MM.1S (cell line): ENCODE data around the gene IRAG1.

Source experiments
- DNase-seq: peaks from one replicate; pipeline ENCODE4 v3.0.0-alpha.2; 2015
- H2AFZ ChIP-seq: fragments of 300-600 bp; sonication (generic); 2 replicates; pipeline ENCODE4 v1.6.0; 2016; ENCODE audit warnings: antibody characterized with exemption, low read length
- H3F3A ChIP-seq: fragments of 300-600 bp; sonication (generic); 2 replicates; pipeline ENCODE4 v1.6.1; 2016; ENCODE audit warnings: mild to moderate bottlenecking, antibody characterized with exemption, low read length, moderate library complexity, mixed read lengths; ENCODE audit not compliant: insufficient read depth
- H3K27ac ChIP-seq: fragments of 300-600 bp; sonication (generic); 2 replicates; pipeline ENCODE4 v1.5.1; 2016; ENCODE audit warnings: mild to moderate bottlenecking, low read length
- H3K27me3 ChIP-seq: fragments of 300-600 bp; sonication (generic); replicated peaks from 2 replicates; pipeline ENCODE4 v1.6.0; 2016; ENCODE audit warnings: low read length; ENCODE audit not compliant: insufficient read depth
- H3K36me3 ChIP-seq: fragments of 300-600 bp; sonication (generic); replicated peaks from 2 replicates; pipeline ENCODE4 v1.6.1; 2016; ENCODE audit warnings: mild to moderate bottlenecking, low read length, mixed read lengths; ENCODE audit not compliant: insufficient read depth
- H3K4me1 ChIP-seq: fragments of 300-600 bp; sonication (generic); 2 replicates; pipeline ENCODE4 v1.6.1; 2016; ENCODE audit warnings: low read length, mixed read lengths
- H3K4me2 ChIP-seq: fragments of 300-600 bp; sonication (generic); 2 replicates; pipeline ENCODE4 v1.6.0; 2016; ENCODE audit warnings: low read depth, low read length
- H3K4me3 ChIP-seq: fragments of 300-600 bp; sonication (generic); 2 replicates; pipeline ENCODE4 v1.5.1; 2016; ENCODE audit warnings: low read length, mixed read lengths
- H3K79me2 ChIP-seq: fragments of 300-600 bp; sonication (generic); 2 replicates; pipeline ENCODE4 v1.6.1; 2016; ENCODE audit warnings: mixed run types, low read length, mixed read lengths
- H3K9ac ChIP-seq: fragments of 300-600 bp; sonication (generic); 2 replicates; pipeline ENCODE4 v1.6.1; 2016; ENCODE audit warnings: low read length, mixed read lengths
- H3K9me2 ChIP-seq: fragments of 300-600 bp; sonication (generic); replicated peaks from 2 replicates; pipeline ENCODE4 v1.6.1; 2016; ENCODE audit warnings: mild to moderate bottlenecking, low read length, mixed read lengths; ENCODE audit not compliant: insufficient read depth
- H3K9me3 ChIP-seq: fragments of 300-600 bp; sonication (generic); replicated peaks from 2 replicates; pipeline ENCODE4 v1.6.1; 2016; ENCODE audit warnings: mild to moderate bottlenecking, low read length, mixed read lengths; ENCODE audit not compliant: insufficient read depth
- H4K20me1 ChIP-seq: fragments of 300-600 bp; sonication (generic); 2 replicates; pipeline ENCODE4 v1.6.1; 2016; ENCODE audit warnings: mild to moderate bottlenecking, low read length, moderate library complexity, mixed read lengths; ENCODE audit not compliant: insufficient read depth
- EZH2 ChIP-seq: fragments of 300-600 bp; sonication (generic); optimal IDR thresholded peaks from 2 replicates; pipeline ENCODE3; 2017; ENCODE audit warnings: low read depth, mild to moderate bottlenecking, antibody characterized with exemption, low read length, mixed read lengths
- EZH2phosphoT487 ChIP-seq: fragments of 300-600 bp; sonication (generic); IDR thresholded peaks from 2 replicates; pipeline ENCODE4 v1.6.1; 2018; ENCODE audit warnings: antibody characterized with exemption, low read length
- TF ChIP-seq, protein P1 (sequence below): fragments of 300-600 bp; sonication (generic); IDR thresholded peaks from 2 replicates; pipeline ENCODE4 v1.5.1; 2016; ENCODE audit warnings: antibody characterized with exemption, low read length, mixed read lengths

The IRAG1 gene

DNA sequence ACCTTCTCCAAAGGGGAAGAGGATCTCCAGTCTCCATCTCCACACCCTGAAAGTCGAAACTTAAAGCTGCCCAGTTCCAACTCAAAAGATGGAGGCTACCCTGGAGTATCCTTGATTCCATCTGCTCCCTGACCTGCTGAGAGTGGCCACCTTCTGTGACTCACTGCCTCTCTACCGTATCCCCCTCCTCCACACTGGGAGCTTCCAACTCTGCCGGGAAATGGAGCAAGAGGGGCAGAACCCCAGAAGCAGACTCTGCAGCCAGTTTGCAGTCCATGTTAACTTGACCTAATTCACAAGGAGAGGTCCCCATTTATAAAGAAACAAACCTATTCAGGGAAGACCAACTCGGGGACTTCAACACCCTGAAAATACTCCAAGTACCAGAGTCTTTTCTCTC lies 22.0 kb upstream of the IRAG1 start:
- no peak for DNase-seq
- no peak for TF ChIP-seq EZH2phosphoT487
- TF ChIP-seq EZH2: no peak
- TF ChIP-seq, protein P1, sequence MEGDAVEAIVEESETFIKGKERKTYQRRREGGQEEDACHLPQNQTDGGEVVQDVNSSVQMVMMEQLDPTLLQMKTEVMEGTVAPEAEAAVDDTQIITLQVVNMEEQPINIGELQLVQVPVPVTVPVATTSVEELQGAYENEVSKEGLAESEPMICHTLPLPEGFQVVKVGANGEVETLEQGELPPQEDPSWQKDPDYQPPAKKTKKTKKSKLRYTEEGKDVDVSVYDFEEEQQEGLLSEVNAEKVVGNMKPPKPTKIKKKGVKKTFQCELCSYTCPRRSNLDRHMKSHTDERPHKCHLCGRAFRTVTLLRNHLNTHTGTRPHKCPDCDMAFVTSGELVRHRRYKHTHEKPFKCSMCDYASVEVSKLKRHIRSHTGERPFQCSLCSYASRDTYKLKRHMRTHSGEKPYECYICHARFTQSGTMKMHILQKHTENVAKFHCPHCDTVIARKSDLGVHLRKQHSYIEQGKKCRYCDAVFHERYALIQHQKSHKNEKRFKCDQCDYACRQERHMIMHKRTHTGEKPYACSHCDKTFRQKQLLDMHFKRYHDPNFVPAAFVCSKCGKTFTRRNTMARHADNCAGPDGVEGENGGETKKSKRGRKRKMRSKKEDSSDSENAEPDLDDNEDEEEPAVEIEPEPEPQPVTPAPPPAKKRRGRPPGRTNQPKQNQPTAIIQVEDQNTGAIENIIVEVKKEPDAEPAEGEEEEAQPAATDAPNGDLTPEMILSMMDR: no peak
- Histone ChIP-seq H4K20me1 (no peaks in the 10 kb centered on the region), H3K4me1 (no peaks in the 10 kb centered on the region), H3K9me2 (no peaks in the 10 kb centered on the region), H3K79me2 (no peaks in the 10 kb centered on the region), H3F3A (no peaks in the 10 kb centered on the region), H3K27me3 (no peaks in the 10 kb centered on the region), H3K4me2 (no peak overlapping the region), H3K9me3 (no peaks in the 10 kb centered on the region), H3K27ac (no peak overlapping the region), H2AFZ (no peak overlapping the region), H3K36me3 (no peaks in the 10 kb centered on the region), H3K4me3 (no peak overlapping the region), H3K9ac (no peak overlapping the region)

DNA sequence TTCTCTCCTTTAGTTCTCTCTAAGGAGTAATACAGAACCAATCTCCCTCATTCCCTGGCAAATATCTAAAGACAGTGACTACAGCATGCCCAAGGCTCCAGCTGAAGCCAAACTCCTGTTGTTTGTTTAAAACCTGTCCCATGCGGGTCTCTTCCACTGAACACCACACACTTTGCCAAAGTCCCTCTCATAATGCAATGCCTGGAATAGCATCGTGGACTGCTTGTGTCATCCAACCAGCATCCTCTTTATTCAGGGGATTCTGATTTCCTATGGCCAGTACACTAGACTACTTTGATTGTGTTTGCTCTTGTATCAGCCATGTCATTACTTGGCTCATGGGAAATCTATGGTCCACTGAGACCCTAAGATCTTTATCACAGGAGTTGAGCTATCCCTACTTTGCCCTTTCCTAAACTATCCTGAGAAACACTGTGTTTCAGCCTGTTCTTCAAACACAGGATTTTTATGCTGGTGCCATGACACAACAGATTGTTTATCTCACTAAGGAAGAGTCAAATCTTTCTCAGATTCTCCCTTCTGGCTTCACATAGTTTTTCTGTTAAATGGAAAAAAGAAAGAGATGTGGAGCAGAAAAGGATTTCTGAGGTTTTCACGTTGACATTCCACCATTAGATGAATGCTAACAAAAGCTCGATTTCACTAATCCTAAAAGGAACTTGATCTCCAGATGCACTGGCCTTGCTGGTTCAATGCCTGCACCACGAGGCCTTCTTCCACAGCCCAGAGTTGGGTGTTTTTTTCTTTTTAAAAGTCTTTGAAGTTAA lies 15.9 kb upstream of the IRAG1 start:
- H3K27ac ChIP-seq: no peak overlapping the region
- no peaks in the 10 kb centered on the region for H3K27me3 ChIP-seq
- H2AFZ ChIP-seq: no peak overlapping the region
- H3K36me3 ChIP-seq: no peaks in the 10 kb centered on the region
- no peaks in the 10 kb centered on the region for H3K9me3 ChIP-seq
- H3K4me1 ChIP-seq: no peaks in the 10 kb centered on the region
- no peaks in the 10 kb centered on the region for H3K9me2 ChIP-seq
- no peak overlapping the region for H3K4me3 ChIP-seq
- no peak for DNase-seq
- H3K9ac ChIP-seq: no peak overlapping the region
- H3F3A ChIP-seq: no peaks in the 10 kb centered on the region
- no peak overlapping the region for H3K4me2 ChIP-seq
- no peaks in the 10 kb centered on the region for H3K79me2 ChIP-seq
- H4K20me1 ChIP-seq: no peaks in the 10 kb centered on the region
- TF ChIP-seq, protein P1: no peak
- no peak for TF ChIP-seq EZH2phosphoT487
- TF ChIP-seq EZH2: no peak

DNA sequence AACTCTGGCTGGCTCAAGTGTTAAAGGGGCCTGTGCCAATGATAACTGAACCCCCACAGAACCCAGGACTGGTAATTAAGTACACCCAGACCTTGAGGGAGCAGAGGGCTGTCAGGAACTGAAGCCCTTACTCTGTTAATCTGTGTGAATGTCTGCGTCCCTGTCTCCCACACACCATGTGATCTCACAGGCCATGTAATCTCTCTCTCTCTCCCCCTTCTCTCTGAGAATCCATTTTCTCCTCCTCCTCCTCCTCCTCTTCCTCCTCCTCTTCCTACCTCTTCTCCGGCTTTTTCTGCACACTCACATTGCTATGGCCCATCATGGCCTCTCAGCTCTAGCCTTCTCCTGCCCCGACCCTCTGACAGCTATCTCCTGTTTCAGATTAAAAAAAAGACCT lies 14.6 kb upstream of the IRAG1 start:
- no peaks in the 10 kb centered on the region for H3F3A ChIP-seq
- H2AFZ ChIP-seq: no peak overlapping the region
- no peaks in the 10 kb centered on the region for H3K27me3 ChIP-seq
- H3K27ac ChIP-seq: no peak overlapping the region
- H3K9me3 ChIP-seq: no peaks in the 10 kb centered on the region
- no peak for TF ChIP-seq EZH2
- no peak for TF ChIP-seq EZH2phosphoT487
- TF ChIP-seq, protein P1: no peak
- no peak overlapping the region for H3K4me2 ChIP-seq
- H3K79me2 ChIP-seq: no peaks in the 10 kb centered on the region
- DNase-seq: no peak
- H3K4me3 ChIP-seq: no peak overlapping the region
- H3K9ac ChIP-seq: no peak overlapping the region
- H3K4me1 ChIP-seq: no peaks in the 10 kb centered on the region
- no peaks in the 10 kb centered on the region for H3K36me3 ChIP-seq
- H3K9me2 ChIP-seq: no peaks in the 10 kb centered on the region
- no peaks in the 10 kb centered on the region for H4K20me1 ChIP-seq
